Nephron (organoid): Measurements from ENCODE around the gene NTM.

Experiments used
- H3K27ac Mint-ChIP-seq, 3 experiments: 2 replicates each; pipeline ENCODE4 v1.8.0; 2020; ENCODE audit warnings: mixed read lengths in 3 of 3, mild to moderate bottlenecking in 2 of 3, moderate library complexity in 1 of 3
- H3K27me3 Mint-ChIP-seq: 2 replicates; pipeline ENCODE4 v1.8.0; 2021; ENCODE audit warnings: low read depth, mild to moderate bottlenecking, moderate library complexity, mixed read lengths
- H3K36me3 Mint-ChIP-seq: 2 replicates; pipeline ENCODE4 v1.8.0; 2020; ENCODE audit warnings: low read depth, mixed read lengths
- H3K4me1 Mint-ChIP-seq: 2 replicates; pipeline ENCODE4 v1.8.0; 2020; ENCODE audit warnings: mixed read lengths
- H3K4me3 Mint-ChIP-seq, 3 experiments: 2 replicates each; pipeline ENCODE4 v1.8.0; 2020; ENCODE audit warnings: mild to moderate bottlenecking in 3 of 3, mixed read lengths in 3 of 3, moderate library complexity in 2 of 3
- H3K9me3 Mint-ChIP-seq: 2 replicates; pipeline ENCODE4 v1.8.0; 2020; ENCODE audit warnings: mixed read lengths
- TF ChIP-seq, protein P1 (sequence below), 3 experiments: fragments of 200-600 bp; sonication (generic); IDR thresholded peaks; one replicate each; pipeline ENCODE4 v1.5.0; 2021; ENCODE audit warnings: antibody characterized with exemption in 3 of 3; ENCODE audit not compliant: unreplicated experiment in 3 of 3

NTM gene

DNA sequence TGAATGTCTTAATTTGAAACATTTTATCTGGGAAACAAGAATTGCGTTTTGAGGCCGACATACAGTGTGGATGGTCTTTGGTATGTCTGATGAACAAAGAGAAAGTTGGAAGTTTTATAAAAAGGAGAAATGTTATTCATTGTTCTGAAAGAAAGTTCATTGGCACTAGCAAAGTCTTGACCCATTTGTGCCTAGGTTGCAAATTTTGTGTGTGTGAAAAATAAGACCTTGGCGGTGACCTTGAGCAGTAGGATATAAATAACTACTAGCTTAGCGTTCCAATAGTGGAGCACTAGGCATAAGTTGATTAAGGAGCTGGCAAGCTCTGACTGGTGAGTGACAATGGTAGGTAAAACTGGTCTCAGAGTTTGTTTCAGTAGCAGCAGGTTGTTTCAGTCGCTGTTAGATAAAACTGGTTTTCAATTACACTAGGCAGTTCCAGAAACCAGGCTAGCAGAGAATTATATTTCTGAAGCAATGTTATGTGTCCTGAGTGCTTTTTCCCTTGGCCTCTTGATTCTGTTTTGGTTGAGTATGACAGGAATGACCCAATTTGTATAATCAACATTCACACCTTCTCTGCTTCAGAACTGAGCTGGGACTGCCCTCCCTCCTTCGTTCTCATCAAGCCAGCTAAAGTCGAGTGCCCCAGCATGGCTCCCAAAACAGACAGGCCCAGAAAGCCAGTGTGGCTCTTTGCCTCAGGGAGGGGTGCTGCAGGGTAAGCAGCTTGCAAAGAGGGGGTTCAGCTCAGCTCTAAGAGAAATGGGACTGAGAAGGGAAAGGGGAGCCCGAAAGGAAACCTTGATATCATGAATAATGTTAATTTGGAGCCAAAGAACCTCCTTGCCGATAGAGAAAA, 85.7 kb downstream of the NTM start:
- peaks cover 27% of the 10 kb centered on the region for H3K27me3 Mint-ChIP-seq
- H3K4me3 Mint-ChIP-seq, result no peak overlapping the region
- H3K4me1 Mint-ChIP-seq, result no peaks in the 10 kb centered on the region
- no peak overlapping the region for H3K27ac Mint-ChIP-seq
- TF ChIP-seq, protein P1, sequence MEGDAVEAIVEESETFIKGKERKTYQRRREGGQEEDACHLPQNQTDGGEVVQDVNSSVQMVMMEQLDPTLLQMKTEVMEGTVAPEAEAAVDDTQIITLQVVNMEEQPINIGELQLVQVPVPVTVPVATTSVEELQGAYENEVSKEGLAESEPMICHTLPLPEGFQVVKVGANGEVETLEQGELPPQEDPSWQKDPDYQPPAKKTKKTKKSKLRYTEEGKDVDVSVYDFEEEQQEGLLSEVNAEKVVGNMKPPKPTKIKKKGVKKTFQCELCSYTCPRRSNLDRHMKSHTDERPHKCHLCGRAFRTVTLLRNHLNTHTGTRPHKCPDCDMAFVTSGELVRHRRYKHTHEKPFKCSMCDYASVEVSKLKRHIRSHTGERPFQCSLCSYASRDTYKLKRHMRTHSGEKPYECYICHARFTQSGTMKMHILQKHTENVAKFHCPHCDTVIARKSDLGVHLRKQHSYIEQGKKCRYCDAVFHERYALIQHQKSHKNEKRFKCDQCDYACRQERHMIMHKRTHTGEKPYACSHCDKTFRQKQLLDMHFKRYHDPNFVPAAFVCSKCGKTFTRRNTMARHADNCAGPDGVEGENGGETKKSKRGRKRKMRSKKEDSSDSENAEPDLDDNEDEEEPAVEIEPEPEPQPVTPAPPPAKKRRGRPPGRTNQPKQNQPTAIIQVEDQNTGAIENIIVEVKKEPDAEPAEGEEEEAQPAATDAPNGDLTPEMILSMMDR (IDR thresholded peaks at IDR 0.05; ENCODE audit: unreplicated experiment in 3 of 3), result no peak
- no peaks in the 10 kb centered on the region for H3K9me3 Mint-ChIP-seq
- H3K36me3 Mint-ChIP-seq, result no peaks in the 10 kb centered on the region

DNA sequence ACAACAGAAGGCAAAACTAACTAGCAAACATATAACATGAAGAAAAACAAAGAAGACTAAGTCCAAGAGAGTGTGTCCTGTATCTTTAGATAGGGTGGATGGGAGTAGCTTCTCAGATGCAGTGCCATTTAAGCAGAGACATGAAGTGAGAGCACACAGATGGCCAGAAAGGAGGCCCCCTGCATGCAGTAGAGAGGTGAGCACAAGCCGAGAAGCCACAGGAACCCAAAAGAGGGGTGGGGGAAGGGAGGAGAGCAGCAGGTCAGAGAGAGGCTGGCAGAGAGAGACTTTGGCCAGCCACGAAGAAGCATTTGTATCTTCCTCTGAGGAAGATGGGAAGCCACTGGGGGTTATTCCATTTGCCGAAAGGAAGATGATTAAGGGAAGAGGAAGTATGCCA, 86.7 kb downstream of the NTM start:
- TF ChIP-seq, protein P1 (IDR thresholded peaks at IDR 0.05; ENCODE audit: unreplicated experiment in 3 of 3), result no peak

DNA sequence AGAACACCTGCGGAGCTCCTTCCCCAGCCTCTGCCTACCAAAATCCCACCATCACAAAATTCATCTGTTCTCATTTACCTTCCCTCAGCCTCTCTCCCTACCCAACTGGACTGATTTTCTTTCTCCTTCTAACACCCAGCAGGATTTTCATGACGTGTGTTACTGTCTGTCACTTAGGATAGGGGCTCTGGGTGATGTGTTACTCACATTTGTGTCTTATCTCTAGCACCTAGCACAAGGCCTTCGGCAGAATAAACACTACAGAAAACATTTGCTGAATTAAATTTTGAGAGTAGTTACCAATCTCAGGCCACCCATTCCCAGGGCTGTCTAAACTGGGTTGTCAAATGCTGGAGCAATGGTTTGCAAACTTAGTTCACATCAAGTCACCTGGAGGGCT, 88.0 kb downstream of the NTM start:
- no peak overlapping the region for H3K4me3 Mint-ChIP-seq
- H3K27ac Mint-ChIP-seq, result no peak overlapping the region
- peaks cover 14% of the 10 kb centered on the region for H3K27me3 Mint-ChIP-seq
- H3K9me3 Mint-ChIP-seq, result no peaks in the 10 kb centered on the region
- TF ChIP-seq, protein P1 (IDR thresholded peaks at IDR 0.05; ENCODE audit: unreplicated experiment in 3 of 3), result no peak
- peaks cover under 1% of the 10 kb centered on the region for H3K4me1 Mint-ChIP-seq
- H3K36me3 Mint-ChIP-seq, result no peaks in the 10 kb centered on the region

More for the DNA sequence above, 86.7 kb downstream of the NTM start:
- H3K36me3 Mint-ChIP-seq, result no peaks in the 10 kb centered on the region
- peaks cover 20% of the 10 kb centered on the region for H3K27me3 Mint-ChIP-seq
- H3K9me3 Mint-ChIP-seq, result no peaks in the 10 kb centered on the region
- H3K4me3 Mint-ChIP-seq, result no peak overlapping the region
- H3K27ac Mint-ChIP-seq, result no peak overlapping the region
- H3K4me1 Mint-ChIP-seq, result no peaks in the 10 kb centered on the region

DNA sequence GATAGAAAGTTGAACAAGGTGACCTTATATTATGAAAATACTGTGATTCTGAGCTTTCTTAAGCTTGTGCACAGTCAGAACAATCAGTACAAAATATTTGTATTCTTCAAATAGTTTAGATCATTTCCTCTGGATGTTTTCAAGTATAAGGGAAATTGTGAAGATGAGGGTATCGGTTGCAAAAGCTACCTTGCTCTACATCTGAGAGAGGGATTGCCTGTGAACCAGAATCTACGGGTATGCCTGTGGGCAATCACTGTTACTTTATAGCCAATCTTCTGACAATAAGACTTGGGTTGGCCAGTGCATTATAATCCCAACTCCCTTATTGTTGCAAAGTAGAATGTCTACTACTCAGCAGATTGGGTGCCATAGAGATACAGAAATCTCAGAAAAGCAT, 90.5 kb downstream of the NTM start:
- H3K36me3 Mint-ChIP-seq, result no peaks in the 10 kb centered on the region
- no peak overlapping the region for H3K4me3 Mint-ChIP-seq
- H3K9me3 Mint-ChIP-seq, result no peaks in the 10 kb centered on the region
- peaks cover 20% of the 10 kb centered on the region for H3K4me1 Mint-ChIP-seq
- H3K27ac Mint-ChIP-seq, result no peak overlapping the region
- H3K27me3 Mint-ChIP-seq, result peaks cover 22% of the 10 kb centered on the region
- TF ChIP-seq, protein P1 (IDR thresholded peaks at IDR 0.05; ENCODE audit: unreplicated experiment in 3 of 3), result no peak

DNA sequence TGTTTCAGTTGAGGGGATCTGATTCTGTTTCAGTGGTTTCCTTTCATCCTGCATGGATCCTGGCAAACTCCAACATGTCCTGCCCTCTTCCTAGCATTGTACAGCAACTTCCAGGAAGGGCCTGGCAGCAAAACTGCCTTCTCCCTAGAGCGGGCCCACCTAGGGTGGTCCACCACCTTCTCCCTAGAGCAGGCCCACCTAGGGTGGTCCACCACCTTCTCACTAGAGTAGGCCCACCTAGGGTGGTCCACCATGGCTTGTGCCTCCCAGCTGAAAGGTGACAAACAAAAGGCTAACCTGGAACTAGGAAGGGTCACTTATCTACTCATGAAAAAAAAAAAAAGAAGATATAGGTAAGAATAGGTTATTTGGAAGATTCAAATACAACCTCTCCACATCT, 92.2 kb downstream of the NTM start:
- H3K9me3 Mint-ChIP-seq, result no peaks in the 10 kb centered on the region
- peaks cover 27% of the 10 kb centered on the region for H3K4me1 Mint-ChIP-seq
- no peak overlapping the region for H3K27ac Mint-ChIP-seq
- H3K36me3 Mint-ChIP-seq, result no peaks in the 10 kb centered on the region
- H3K27me3 Mint-ChIP-seq, result peaks cover 28% of the 10 kb centered on the region
- H3K4me3 Mint-ChIP-seq, result no peak overlapping the region
- TF ChIP-seq, protein P1 (IDR thresholded peaks at IDR 0.05; ENCODE audit: unreplicated experiment in 3 of 3), result no peak

DNA sequence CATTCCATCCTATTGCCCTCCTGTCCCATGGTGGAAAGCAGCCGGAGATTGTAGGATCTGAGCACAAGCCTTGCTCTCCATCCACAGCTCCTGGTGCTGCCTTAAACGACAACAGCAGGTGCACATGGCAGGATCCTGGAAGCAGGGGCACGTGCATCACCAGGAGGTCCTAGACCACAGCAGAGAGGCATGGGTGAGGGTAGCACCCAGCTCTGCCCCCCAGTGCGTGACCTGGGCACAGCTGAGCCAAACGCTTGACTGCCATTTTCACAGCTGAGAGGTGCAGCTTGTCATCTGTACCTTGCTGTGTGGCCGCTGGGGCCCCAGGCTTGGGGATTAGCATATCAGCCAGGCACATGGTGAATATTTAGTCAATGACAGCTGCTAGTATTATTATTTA, 92.7 kb downstream of the NTM start:
- Mint-ChIP-seq H3K9me3 (no peaks in the 10 kb centered on the region), H3K4me1 (peaks cover 27% of the 10 kb centered on the region), H3K27ac (no peak overlapping the region), H3K27me3 (peaks cover 23% of the 10 kb centered on the region), H3K4me3 (no peak overlapping the region), H3K36me3 (no peaks in the 10 kb centered on the region)
- TF ChIP-seq, protein P1 (IDR thresholded peaks at IDR 0.05; ENCODE audit: unreplicated experiment in 3 of 3), result no peak
